GM23248 (cell line): ENCODE data around the gene RAB4B.

Source experiments
- EZH2 ChIP-seq: fragments of 200-600 bp; sonication (generic); IDR thresholded peaks from 2 replicates; pipeline ENCODE4 v1.6.1; 2018; ENCODE audit warnings: antibody characterized with exemption, mild to moderate bottlenecking; ENCODE audit not compliant: insufficient read depth, poor library complexity, severe bottlenecking
- EZH2phosphoT487 ChIP-seq: fragments of 200-600 bp; sonication (generic); IDR thresholded peaks from 2 replicates; pipeline ENCODE4 v1.6.1; 2018; ENCODE audit warnings: antibody characterized with exemption, moderate library complexity, mild to moderate bottlenecking, low read depth; ENCODE audit not compliant: insufficient read depth

- TF ChIP-seq EZH2 (no peak), EZH2phosphoT487 (no peak)
Measured at GRCh38 chr19:40755248-40755624, 22.8 kb upstream of the RAB4B start.
